Measurements from ENCODE around the gene ASCC3.
"Not testable (repeated sequence)": the region's sequence is repeated elsewhere in the genome, so short reads cannot be mapped to it uniquely, and the experiment has no call there.

Gene ASCC3

GRCh38 chr6:100880853-100881706 lies at the start of gene ASCC3:
Gene ASCC3, minus strand, starts transcription at chr6:100881329. Its CDS starts 13,332 bp downstream, at chr6:100867997.
- peak; percentile 88 for DNase-seq

GRCh38 chr6:100925749-100926148 lies 44.6 kb upstream of the ASCC3 start:
- no peak for DNase-seq

- no peak for DNase-seq
These were observed 43.6 kb upstream of the ASCC3 start for GRCh38 chr6:100924534-100925227.

GRCh38 chr6:100923481-100924165 lies 42.5 kb upstream of the ASCC3 start:
- no peak for DNase-seq

- no peak for DNase-seq
These were observed 39.0 kb upstream of the ASCC3 start for GRCh38 chr6:100920028-100920605.

GRCh38 chr6:100918152-100918551 lies 37.0 kb upstream of the ASCC3 start:
- no peak for DNase-seq

- DNase-seq, result no peak
These were observed 34.7 kb upstream of the ASCC3 start for GRCh38 chr6:100915876-100916275.

- DNase-seq, result no peak
These were observed 32.5 kb upstream of the ASCC3 start for GRCh38 chr6:100913400-100914276.

- DNase-seq, result no peak
These were observed 25.2 kb upstream of the ASCC3 start for GRCh38 chr6:100906325-100906724.

GRCh38 chr6:100905067-100905466 lies 23.9 kb upstream of the ASCC3 start:
- no peak for DNase-seq

GRCh38 chr6:100904316-100904715 lies 23.2 kb upstream of the ASCC3 start:
- DNase-seq, result no peak

- no peak for DNase-seq
These were observed 20.5 kb upstream of the ASCC3 start for GRCh38 chr6:100901582-100901981.

- DNase-seq, result no peak
These were observed 18.1 kb upstream of the ASCC3 start for GRCh38 chr6:100899202-100899601.

GRCh38 chr6:100897671-100898070 lies 16.5 kb upstream of the ASCC3 start:
- no peak for DNase-seq

- no peak for DNase-seq
These were observed 12.6 kb upstream of the ASCC3 start for GRCh38 chr6:100893743-100894142.

GRCh38 chr6:100892693-100893092 lies 11.6 kb upstream of the ASCC3 start:
- DNase-seq, result no peak

GRCh38 chr6:100892116-100892515 lies 11.0 kb upstream of the ASCC3 start:
- DNase-seq, result no peak

- DNase-seq, result no peak
These were observed 9.9 kb upstream of the ASCC3 start for GRCh38 chr6:100891079-100891478.

- DNase-seq, result not testable (repeated sequence)
These were observed 9.5 kb upstream of the ASCC3 start for GRCh38 chr6:100890646-100891045.

GRCh38 chr6:100889351-100889750 lies 8.2 kb upstream of the ASCC3 start:
- DNase-seq, result no peak

- no peak for DNase-seq
These were observed 4.9 kb upstream of the ASCC3 start for GRCh38 chr6:100886076-100886475.

- no peak for DNase-seq
These were observed 2.2 kb upstream of the ASCC3 start for GRCh38 chr6:100883347-100883746.
